A549 (cell line): ENCODE results near the gene ACBD3.

ENCODE experiments used
- CBX2 ChIP-seq: fragments of 200-600 bp; sonication (generic); IDR thresholded peaks from 2 replicates; pipeline ENCODE4 v1.6.1; 2016; ENCODE audit warnings: low read depth, mild to moderate bottlenecking, borderline replicate concordance
- KDM1A ChIP-seq: fragments of 200-600 bp; sonication (generic); IDR thresholded peaks from 2 replicates; pipeline ENCODE4 v1.6.1; 2016; ENCODE audit warnings: low read depth, mild to moderate bottlenecking
- KDM5A ChIP-seq: fragments of 200-600 bp; sonication (generic); IDR thresholded peaks from 2 replicates; pipeline ENCODE4 v1.6.1; 2016; ENCODE audit warnings: antibody characterized with exemption, mild to moderate bottlenecking
- MAX ChIP-seq: IDR thresholded peaks from 2 replicates; pipeline ENCODE4 v1.6.1; 2012
- POLR2A ChIP-seq: IDR thresholded peaks from 2 replicates; pipeline ENCODE4 v1.6.1; 2012; ENCODE audit warnings: mild to moderate bottlenecking, low read length
- RARB ChIP-seq: fragments of 250-450 bp; sonication (Bioruptor Pico); IDR thresholded peaks from 2 replicates; pipeline ENCODE4 v1.8.0; 2021; ENCODE audit warnings: mild to moderate bottlenecking, moderate library complexity
- TF ChIP-seq, protein P1 (sequence below): fragments of >200 bp; sonication (Bioruptor Twin); formaldehyde crosslinking; IDR thresholded peaks from 3 replicates; pipeline ENCODE4 v1.5.1; 2016

- TF ChIP-seq CBX2 (no peak), KDM5A (no peak), RARB (CRISPR knock-in tag) (no peak), MAX (no peak), POLR2A (no peak), KDM1A (no peak)
- TF ChIP-seq, protein P1, sequence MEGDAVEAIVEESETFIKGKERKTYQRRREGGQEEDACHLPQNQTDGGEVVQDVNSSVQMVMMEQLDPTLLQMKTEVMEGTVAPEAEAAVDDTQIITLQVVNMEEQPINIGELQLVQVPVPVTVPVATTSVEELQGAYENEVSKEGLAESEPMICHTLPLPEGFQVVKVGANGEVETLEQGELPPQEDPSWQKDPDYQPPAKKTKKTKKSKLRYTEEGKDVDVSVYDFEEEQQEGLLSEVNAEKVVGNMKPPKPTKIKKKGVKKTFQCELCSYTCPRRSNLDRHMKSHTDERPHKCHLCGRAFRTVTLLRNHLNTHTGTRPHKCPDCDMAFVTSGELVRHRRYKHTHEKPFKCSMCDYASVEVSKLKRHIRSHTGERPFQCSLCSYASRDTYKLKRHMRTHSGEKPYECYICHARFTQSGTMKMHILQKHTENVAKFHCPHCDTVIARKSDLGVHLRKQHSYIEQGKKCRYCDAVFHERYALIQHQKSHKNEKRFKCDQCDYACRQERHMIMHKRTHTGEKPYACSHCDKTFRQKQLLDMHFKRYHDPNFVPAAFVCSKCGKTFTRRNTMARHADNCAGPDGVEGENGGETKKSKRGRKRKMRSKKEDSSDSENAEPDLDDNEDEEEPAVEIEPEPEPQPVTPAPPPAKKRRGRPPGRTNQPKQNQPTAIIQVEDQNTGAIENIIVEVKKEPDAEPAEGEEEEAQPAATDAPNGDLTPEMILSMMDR: no peak
Observed at GRCh38 chr1:226119169-226119568, 67.4 kb downstream of the ACBD3 start.
